Ishikawa (cell line): ENCODE data around the gene MAGI2.

Experiments
- EP300 ChIP-seq: IDR thresholded peaks from 2 replicates; pipeline ENCODE4 v1.6.1; 2012; ENCODE audit warnings: borderline replicate concordance
- MAX ChIP-seq: IDR thresholded peaks from 2 replicates; pipeline ENCODE4 v1.6.1; 2012
- NFIC ChIP-seq: IDR thresholded peaks from 2 replicates; pipeline ENCODE4 v1.6.1; 2012
- RAD21 ChIP-seq: IDR thresholded peaks from 2 replicates; pipeline ENCODE4 v1.6.1; 2012; ENCODE audit warnings: low read depth
- REST ChIP-seq: IDR thresholded peaks from 2 replicates; pipeline ENCODE4 v1.6.1; 2012; ENCODE audit warnings: low read depth, mild to moderate bottlenecking
- TAF1 ChIP-seq: IDR thresholded peaks from 2 replicates; pipeline ENCODE4 v1.6.1; 2012; ENCODE audit warnings: low read depth, mild to moderate bottlenecking
- TCF12 ChIP-seq: IDR thresholded peaks from 2 replicates; pipeline ENCODE4 v1.6.1; 2012; ENCODE audit warnings: low read depth
- TEAD4 ChIP-seq: IDR thresholded peaks from 2 replicates; pipeline ENCODE4 v1.6.1; 2012
- YY1 ChIP-seq: IDR thresholded peaks from 2 replicates; pipeline ENCODE4 v1.6.1; 2012; ENCODE audit warnings: low read depth

DNA sequence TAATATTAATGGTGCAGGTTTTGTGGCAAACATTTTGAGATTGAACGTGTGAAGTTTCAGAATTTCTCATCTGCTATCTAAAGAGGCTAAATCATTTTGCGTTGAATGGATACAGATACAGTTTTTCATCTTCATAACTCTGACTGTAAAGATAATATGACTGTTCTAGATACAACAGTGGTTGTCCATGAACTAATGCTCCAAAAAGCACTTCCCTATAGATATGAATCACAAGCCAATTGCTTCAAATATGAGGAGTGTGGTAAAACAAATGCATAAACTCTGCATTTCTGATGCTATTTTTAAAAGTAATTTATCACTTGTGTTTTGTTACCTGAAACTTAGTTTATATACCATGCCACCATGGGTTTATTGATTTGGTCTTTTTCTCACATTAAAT, 750.1 kb downstream of the MAGI2 start:
- TF ChIP-seq NFIC, result no peak
- no peak for TF ChIP-seq MAX
- TF ChIP-seq TCF12, result no peak
- TF ChIP-seq RAD21, result no peak
- no peak for TF ChIP-seq REST
- no peak for TF ChIP-seq TAF1
- TF ChIP-seq EP300, result no peak
- TF ChIP-seq TEAD4, result no peak
- TF ChIP-seq YY1, result no peak
